ENCODE data around the gene ARF1.
"Not testable (repeated sequence)": the region's sequence is repeated elsewhere in the genome, so short reads cannot be mapped to it uniquely, and the experiment has no call there.

The ARF1 gene

DNA sequence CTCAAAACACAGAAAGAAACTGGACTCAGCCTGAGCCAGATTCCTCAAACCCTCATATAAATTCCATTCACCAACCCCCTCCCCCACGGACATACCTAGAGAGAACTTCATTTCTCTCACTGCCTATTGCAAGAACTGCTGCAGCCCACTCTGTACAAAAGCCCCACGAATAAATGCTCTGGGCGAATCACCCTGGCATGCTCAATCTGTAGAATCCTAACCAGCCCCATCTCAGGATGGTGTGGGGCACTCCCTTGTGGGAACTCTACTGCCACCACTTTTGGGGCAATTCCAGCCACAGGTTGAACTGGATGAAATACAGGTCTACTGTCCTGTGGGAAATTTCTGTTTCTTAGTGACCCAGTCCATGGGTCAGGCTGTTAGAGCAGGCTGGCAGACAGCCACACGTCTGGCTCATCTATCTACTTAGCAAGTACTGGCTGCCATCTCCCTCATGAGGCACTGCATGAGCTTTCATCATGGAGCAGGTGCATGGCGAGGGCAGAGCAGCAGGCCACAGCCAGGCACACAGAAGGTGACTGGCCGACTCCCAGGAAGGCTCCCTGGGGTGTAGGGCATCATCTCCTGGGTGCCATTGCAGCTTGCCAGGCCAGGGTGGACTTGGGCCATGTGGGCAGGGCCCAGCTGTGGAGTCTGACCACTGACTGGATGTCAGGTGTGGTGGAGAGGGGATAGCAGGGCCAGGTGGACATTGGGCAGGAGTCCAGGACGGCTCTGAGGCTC lies 22.2 kb downstream of the ARF1 start:
- DNase-seq, result no peak

DNA sequence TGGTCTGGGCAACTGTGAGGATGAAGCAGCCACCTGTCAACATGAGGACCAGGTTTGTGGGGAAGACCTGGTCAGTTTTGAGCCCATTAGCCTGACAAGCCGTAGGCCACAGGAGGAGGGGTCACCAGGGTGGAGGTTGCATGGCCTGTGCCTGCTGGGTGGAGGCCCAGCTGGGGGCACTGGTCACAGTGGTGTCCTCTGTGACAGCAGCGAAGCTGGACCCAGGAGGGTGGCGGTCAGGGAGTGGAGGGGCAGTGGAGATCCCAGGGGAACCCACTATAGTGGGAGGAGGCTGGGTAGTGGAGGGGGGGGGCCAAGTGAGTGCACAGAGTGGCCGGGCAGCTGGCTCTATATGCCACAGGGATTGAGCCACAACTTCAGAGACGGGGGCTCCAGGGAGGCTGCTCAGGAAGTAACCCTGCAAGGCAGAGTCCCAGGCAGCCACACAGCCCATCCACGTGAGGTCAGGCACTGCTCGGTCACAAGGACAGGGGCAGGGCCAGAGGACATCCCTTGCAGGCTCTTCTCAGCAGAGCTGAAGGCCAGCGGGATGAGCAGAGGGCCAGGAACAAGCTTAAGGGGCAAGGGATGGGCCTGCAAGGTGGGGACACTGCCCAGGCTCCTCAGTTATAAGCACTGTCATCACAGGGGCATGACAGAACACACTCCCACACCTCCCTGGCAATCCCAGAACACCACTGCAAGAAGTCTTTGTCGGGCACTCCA lies 22.9 kb downstream of the ARF1 start:
- no peak for DNase-seq

DNA sequence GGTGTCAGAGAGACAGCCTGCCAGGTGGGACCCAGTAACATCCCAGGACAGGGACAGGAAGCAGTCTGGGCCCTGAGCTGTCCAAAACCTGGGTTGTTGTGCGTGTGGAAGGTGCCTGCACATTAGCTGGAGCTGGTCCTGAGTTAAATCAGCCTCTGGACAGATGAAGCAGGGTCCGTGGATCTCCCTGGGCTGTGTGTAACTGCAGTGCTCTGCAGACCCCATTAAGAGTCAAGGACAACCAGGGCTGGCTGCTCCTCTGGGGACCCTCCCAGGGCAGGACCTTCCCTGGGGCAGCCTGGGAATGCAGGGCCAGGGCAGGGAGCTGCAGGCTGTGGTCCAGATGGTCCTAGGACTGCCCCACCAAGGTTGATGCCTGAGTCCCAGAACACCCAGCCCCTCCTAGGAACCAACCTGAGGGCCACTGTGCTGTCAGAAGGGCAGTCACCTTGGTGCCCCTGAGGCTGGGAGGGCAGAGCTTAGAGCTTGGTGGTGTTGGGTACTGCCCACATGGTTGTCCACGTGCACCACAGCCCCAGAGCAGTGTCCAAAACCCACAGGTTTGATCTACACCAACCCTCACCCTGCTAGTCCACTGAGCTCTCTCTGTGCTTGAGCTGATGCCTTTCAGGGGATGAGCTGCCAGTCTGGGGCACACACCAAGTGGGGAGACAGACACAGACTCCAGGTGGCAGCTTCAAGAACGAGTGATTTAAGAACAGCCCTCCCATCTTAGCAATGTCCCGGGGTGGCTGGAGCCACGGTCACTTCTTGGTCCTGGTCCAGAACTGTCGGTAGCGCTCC lies 23.7 kb downstream of the ARF1 start:
- no peak for DNase-seq

DNA sequence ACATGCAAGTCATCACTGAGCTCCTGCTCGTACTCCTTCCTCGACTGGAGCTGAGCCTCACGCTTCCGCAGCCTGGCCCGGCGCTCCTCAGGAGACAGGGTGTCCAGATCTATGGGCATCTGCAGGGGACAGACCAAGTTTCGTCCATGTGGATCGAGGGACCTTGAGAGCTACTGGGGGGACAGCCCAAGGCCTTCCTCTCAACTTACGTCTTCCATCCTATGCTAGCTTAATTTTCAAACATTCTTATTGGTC lies 24.2 kb downstream of the ARF1 start:
- no peak for DNase-seq

DNA sequence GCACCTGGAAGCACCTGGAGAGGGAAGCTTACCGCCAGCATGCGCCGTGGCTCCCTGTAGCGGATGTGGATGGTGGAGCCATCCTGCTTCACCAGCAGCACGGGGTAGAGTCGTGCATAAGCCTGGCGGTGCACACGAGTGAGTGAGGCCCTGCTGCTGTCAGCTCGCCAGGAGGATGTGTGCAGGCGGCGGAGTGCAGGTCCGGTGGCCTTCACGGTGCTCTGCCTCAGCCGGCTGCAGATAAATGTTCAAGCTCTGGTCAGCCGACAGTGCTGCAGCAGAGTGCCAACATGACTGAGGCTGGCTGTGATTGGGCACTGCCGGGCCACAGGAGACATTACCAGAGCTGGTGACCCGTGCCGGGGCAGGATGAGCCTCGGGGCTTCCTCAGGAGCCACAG lies 25.1 kb downstream of the ARF1 start:
- no peak for DNase-seq

DNA sequence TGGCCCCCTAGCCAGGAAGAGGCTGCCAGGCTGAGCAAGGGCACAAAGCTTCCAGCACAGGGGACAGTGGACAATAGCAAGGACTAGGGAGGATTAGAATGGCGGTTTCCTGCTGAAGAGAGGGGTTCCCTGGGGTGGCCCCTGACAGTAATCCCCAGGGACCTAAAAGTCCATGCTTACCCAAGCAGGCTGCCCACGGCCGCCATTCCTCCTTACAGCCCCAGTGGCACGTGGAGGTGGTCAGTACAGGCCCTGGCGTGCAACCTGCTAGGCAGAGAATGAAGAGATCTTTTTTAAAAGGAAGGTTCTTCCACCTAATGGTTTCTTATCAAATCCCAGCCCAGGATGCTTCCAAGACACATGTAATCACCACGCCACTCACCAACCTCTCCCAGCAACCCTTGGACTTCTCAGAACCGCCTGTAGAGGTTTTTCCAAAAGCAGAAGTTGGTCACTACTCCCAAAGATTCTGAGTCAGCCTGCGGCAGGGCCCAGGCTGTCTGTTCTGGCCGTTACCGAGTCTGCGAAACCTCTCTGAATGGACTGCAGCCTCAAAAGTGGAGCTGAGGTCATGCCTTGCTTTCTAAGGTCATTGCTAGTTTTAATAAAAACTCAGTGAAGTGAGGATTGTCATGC lies 25.7 kb downstream of the ARF1 start:
- no peak for DNase-seq

DNA sequence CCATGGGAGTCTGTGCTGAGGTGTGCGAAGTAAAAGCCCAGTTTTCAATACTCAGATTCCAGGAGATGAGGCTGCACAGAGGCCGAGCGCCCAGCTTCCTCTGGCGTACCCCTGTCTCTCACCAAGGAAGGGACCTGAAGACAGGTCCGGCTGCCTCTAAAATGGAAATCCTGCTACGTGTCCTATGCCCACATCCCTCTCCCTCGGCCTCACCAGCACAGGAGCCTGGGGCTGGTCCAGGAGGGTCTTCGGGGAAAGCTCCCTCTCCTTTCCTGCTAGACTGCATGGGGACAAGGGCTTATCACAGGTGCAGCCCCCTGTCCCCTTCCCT lies 26.2 kb downstream of the ARF1 start:
- DNase-seq, result no peak

DNA sequence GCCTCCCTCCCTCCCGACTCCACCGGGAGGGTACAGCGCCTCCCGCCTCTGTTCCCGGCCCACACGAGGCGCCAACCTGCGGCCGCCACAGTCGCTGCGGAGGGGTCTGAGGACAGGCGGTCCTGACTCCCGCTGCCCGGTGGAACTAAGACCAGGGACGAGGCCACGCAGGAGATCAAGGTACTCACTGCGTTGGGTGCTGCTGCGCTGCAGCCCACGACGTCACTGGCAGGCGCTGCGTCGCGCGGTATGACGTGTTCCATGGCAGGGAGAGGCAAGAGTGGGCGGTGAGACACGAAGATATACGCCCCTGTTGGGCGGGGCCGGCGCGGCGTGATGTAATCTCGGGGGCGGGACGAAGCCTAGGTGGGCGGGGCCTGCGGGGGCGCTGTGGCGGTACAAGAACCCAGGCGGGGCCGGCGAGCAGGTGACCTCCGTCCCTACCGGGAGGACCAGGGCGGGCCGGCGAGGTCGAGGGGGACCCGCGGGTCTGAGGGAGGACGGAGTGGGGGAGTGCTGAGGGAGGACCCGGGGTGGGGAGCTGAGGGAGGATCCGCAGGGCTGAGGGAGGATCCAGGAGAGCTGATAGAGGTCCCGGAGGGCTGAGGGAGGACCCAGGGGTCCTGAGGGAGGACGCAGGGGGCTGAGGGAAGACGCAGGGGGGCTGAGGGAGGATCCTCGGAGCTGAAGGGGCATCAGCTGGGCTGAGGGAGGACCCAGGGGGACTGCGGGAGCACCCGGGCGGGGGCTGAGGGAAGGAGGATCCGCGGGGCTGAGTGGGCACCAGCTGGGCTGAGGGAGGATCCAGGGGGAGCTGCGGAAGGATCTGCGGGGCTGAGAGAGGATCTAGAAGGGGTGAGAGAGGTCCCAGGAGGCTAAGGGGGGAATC lies 26.8 kb downstream of the ARF1 start, which contains the start of gene MRPL55:
Gene MRPL55 (minus strand): TSS at position 227 of the 889 bp plus-strand sequence. CDS start 1,039 bp downstream, outside the sequence.
- peak; percentile 75 for DNase-seq

DNA sequence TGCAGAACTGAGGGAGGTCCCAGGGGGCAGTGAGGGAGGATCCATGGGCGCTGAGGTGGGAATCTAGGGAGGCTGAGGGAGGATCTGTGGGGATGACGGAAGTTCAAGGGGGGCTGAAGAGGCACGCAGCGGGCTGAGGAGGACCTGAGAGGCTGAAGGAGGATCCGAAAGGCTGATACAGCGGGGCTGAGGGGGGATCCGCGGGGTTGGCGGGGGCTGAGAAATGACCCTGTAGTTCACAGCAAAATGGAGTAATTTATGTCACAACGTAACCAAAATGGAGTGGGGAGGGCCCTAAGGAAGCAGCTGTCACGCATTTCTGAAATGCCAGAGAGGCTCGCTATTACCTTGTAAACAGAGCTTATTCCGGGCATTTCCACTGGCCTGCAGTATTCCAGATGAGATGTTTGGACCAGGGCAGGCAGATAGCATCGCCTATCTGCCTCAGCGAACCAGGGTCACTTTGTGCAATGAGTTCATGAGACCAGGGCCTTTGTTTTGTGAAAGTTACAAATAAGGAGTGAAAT lies 27.5 kb downstream of the ARF1 start:
- DNase-seq, result no peak

DNA sequence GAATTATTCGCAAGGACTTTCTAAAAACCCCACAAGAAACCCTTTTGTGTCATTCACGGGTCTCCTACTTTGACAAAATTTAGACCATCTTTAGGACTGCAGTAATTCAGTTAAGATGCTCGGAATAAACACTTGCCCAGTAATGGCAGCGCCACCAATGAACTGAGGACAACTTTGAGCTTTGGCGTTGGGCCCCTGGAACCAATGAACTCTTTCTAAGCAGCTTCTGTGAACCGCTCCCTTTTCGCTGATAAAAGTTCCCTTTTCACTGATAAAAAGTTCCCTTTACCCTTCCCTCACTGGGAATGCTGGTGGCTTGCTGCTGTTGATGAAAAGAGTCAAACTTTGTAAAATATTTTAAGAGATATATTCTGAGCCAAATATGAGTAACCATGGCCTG lies 28.0 kb downstream of the ARF1 start:
- DNase-seq, result no peak

DNA sequence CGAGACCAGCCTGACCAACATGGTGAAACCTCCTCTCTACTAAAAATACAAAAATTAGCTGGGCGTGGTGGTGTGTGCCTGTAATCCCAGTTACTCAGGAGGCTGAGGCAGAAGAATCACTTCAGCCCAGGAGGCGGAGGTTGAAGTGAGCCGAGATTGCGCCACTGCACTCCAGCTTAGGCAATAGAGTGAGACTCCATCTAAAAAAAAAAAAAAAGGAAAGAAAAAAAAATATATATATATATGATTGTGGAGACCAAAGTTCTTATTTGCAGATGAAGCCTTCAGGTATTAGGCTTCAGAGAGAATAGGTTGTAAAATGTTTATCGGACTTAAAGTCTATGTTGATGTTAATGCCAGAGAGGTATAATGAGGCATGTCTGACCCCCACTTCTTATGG lies 28.8 kb downstream of the ARF1 start:
- DNase-seq, result not testable (repeated sequence)

DNA sequence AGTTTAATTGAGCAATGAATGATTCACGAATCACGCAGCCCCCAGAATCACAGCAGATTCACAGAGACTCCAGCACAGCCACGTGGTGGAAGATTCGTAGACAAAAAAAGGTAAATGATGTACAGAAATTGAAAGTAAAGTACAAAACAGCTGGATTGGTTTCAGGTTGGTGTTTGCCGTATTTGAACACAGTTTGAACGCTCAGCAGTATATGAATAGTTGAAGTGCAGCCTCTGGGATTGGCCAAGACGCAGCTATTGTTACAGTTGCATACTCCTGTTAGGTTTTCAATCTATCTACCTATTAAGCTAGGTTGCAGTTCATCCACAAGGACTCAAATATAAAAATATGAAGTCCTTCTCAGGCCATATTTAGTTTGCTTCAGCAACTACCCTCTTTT lies 29.7 kb downstream of the ARF1 start:
- no peak for DNase-seq

DNA sequence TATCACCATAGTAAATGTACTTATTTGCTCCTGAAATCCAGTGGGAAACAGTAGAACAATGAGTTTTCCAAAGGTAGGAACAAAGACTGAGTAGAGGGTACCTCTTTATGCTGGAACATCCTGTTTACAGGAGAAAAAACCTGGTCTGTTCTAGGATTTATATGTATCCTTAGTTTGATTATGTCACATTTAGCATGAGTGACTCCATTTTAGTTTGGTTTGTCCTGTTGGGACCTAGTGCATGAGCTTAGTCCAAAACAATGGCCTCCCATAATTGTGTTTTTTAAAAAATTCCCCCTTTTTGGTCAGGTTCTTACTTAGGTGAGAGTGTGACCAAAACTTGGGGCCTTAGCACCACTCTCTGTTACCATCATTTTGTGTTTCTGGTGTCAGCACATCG lies 30.1 kb downstream of the ARF1 start:
- no peak for DNase-seq

DNA sequence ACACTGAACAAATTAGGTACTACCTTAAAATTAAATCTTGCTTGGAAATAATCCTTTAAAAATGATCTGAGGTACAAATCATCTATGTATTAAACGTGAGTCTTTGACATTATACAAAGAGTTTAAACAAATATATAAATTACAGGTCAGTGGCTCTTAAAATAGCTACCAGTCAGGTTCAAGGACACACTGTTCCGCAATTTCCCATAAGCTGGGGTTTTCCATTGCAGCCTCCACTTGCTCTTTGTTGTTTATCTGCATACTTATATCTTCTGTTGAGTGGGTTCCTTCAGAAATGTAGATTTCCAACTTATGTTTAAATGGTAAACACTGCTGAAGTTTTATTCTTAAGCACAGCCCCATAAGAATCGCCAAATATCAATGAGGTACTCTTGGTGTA lies 32.3 kb downstream of the ARF1 start:
- no peak for DNase-seq

DNA sequence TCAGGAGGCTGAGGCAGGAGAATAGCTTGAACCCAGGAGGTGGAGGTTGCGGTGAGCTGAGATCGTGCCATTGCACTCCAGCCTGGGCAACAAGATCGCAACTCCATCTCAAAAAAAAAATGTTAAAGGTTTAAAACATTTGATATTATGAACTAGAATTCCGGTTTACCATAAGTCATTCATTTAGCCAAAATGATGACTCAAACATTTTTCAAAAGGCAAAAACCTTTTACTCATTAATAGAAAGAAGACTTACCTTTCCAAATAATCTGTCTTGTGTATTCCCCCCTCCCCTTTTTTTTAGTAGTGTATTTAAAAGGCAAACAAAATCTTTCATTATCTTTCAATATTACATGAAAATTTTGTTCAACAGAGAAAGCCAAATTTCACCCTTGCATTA lies 34.8 kb downstream of the ARF1 start:
- no peak for DNase-seq

DNA sequence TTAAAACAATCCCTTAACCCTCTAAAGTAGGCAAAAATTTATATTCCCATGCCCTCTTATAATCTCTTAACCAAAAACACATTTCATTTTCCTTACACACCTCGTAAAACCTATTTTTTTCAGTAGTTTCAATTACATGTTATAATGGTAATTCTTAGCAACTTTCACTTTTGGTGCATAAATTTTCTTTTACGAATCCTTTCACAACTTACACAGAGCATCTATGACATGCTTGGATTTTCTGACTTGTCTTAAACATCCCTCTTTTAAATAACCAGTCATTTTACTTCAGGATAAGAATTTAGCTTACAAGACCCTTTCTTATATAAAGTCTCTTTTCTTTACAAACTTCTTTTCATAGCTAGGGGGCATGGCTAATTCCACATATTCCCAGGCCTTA lies 35.5 kb downstream of the ARF1 start:
- DNase-seq, result no peak

DNA sequence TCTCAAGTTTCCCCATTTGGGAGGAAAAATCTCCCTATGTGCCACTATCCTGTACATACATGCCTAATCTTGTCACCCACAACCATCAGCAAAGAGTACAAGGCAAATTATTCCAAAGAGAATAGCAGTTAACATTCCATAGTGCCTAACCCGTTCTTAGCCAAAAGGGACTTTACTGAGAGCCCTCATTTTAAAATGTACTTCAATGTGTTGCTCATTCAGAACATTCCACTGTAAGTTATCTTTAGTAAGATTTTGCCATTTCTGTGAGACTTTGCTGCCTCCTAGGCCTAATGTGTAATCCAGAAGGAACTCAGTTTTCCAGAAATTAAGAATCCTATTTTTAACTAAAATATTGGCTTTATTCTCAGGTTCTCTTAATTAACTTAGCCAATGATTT lies 37.8 kb downstream of the ARF1 start:
- DNase-seq, result no peak

DNA sequence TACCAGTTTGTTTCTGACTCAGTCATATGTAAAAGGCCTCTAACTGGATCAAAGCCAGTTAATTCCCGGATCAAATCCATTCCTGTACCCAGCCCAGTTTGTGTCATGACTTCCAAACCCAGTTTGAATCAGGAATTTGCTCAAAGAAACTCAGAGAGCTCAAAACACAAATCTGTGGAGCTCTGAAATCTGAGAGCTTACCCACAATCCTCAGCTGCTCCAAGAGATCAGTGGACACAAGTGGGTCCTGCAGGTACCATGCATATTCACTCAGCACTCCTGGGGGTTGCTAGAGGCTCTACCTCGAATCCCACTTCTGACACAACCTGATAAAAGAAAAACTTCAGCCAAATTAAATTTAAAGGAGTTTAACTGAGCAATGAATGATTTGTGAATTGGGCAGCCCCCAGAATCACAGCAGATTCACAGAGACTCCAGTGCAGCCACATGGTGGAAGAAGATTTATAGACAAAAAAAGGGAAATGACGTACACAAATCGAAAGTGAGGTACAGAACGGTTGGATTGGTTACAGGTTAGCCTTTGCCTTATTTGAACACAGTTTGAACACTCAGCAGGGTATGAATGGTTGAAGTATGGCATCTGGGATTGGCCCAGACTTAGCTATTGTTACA lies 38.5 kb downstream of the ARF1 start:
- no peak for DNase-seq

DNA sequence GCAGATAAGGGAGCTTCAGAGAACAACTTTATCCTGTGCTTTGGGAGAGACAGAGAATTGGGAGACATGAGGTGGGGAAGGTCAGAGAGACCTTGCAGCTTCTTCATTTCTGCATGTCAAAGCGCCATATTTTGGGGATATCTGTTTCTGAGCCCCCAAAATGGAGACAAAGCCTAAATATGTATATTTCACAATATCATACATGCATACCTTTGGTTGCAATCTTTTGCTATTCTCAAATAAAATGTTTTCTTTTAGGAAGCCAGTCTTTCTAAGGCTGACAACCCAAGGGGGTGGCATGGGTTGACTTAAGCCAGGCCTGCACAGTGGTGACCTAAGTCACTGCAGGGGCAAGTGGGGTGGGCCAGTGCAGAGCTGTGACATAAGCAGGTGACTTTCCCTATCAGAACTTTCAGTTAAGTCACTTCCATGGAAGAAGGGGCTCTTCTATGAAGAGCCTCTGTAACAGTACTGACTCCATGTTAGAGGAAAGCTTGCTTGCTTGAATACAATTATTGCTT lies 40.5 kb downstream of the ARF1 start:
- no peak for DNase-seq

DNA sequence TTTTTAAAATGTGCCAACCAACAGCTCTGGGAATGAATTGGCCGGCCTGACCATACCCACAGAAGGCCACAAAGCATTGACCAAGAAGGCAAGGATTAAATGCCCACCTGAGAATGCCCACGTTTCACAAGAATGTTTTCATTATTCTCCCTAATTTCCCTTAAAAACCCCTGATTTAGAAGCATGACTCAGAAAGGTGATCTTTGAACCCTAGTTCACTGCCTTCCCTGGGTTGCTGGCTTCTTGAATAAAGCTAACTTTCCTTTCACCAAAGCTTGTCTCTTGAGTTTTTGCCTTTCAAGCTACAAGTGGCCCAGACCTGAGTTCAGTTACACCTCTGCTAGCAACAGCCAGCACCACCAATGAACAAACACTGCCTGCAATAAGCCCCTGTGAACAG lies 41.0 kb downstream of the ARF1 start:
- DNase-seq, result no peak

DNA sequence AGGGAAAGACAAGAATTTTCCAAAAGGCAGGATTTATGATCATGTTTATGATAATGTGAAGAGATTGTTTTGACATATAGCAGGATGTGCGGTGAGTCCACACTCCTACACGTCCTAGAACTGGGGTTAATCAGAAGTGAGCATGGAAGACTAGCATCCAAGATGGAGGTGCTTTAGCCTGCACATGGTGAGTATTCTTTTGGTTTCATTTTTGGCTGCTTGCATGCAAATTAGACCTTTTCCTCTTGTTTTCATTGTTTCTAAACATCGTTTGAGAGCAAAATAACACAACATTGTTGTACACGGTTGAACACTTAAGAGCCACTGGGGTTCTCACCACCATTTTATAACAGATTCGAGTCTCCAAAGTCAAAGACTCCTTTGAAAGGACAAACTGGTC lies 42.7 kb downstream of the ARF1 start:
- no peak for DNase-seq

DNA sequence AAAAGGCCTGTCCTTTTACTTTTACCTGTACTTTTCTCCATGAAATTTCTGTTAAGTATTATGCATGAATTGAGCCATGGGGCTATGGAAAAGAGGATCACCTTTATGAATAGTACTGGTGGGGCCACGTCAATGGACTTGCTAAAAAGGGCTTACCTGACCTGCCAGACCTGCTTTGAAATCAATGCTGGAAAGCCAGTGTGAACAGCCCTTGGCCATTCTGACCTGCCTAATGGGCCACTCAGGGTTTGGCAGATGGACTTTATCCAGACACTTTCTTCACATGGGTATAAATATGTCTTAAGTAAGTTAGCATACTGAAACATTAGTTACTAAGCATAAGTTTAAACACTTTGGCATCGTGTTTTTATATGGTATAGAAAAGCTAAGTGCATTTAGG lies 49.3 kb downstream of the ARF1 start:
- no peak for DNase-seq
